Glomerular visceral epithelial cell (primary cell): ENCODE results near the gene MAX.
"Not testable (repeated sequence)": the region's sequence is repeated elsewhere in the genome, so short reads cannot be mapped to it uniquely, and the experiment has no call there.

ENCODE experiments used
- DNase-seq: peaks from one replicate; pipeline ENCODE4 v3.0.0-alpha.2; 2016; ENCODE audit errors: extremely low spot score

Gene MAX

GRCh38 chr14:65038966-65039365 lies 63.4 kb downstream of the MAX start:
- DNase-seq: no peak

DNA sequence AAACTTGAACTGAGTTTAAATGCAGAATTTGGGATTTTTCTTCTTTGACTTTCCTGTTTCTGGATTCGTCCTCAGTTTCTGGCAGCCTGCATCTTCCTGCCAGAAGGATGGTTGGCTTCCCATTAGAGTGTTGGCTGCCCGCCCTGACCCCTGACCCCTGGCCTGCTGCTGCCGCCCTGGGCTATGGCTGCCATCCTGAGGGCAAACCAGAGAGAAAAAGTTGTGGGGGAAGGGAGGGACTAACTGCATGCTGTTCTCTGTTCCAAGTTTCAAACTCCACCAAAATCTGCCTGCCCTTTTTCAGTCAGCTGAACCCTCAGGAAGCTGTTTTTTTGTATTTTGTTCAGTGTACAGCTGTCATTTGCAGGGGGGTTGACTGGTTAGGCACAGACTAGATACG lies 67.3 kb downstream of the MAX start:
- no peak for DNase-seq

DNA sequence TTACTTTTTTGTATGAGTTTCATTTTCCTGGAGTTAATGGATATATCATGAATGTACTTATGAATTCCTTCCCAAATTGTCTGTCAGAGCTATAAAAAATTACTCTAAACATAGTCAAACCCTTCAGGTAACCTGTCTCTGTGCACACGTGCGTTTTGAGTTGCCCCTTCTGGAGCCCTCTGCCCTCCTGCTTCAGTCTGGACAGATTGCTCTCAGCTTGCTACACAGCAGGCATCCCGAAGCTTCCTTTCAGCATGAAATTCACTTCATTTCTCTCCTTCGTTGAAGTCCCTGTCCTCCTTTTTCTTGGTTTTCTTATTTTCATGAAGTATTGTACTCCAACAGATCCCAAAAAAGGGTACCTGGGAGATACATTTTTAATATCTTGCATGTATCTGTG lies 68.3 kb downstream of the MAX start:
- no peak for DNase-seq

DNA sequence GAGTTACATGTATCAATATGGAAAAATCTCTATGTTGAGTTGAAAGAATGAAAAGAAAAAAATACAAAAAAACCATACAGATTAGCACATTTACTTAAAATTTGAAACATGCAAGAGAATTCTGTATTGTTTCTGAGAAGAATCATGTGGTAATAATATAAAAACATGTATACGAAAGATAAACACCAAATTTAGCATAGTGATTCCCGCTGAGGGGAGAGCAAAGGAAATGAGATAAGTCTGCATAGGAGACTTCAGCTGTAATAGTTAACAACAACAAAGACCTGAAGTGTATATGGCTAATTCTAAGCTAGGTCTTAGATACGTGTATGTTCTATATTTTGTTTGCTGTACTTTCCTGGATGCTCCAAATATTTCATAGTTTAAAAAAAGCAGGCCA lies 69.1 kb downstream of the MAX start:
- DNase-seq: no peak

- no peak for DNase-seq
Measured at GRCh38 chr14:65032319-65032718, 70.0 kb downstream of the MAX start.

DNA sequence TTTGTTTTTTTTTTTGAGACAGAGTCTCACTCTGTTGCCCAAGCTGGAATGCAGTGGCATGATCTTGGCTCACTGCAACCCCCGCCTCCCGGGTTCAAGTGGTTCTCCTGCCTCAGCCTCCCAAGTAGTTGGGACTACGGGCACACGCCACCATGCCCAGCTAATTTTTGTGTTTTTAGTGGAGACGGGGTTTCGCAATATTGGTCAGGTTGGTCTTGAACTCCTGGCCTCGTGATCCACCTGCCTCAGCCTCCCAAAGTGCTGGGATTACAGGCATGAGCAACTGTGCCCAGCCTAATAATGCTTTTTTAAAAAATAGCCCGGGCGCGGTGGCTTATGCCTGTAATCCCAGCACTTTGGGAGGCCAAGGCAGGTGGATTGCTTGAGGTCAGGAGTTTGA lies 71.0 kb downstream of the MAX start:
- not testable (repeated sequence) for DNase-seq

GRCh38 chr14:65028937-65029336 lies 73.4 kb downstream of the MAX start:
- DNase-seq: no peak

DNA sequence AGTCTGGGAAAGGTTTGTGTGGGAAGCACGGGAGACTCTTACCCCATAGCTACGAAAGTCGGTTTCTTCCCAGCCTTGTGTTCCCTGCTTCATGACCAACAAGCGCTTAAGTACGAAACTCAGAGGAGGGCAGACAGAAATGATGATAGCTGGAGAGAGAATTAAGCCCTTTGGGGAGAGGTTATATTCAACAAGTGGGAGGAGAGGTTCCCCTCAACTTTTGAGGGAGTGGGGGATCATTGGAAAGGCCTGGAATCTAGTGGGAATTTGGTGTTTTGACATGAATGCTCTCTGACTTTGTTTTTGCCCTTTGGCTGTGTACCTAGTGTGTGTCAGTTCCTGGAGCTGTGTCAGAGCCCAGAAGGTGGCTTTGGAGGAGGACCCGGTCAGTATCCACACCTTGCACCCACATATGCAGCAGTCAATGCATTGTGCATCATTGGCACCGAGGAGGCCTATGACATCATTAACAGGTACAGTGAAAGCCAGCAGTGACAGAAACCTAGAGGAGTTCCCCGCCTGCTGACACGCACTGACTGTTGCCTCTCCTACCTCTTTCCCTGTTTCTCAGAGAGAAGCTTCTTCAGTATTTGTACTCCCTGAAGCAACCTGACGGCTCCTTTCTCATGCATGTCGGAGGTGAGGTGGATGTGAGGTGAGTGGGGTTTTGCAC lies 75.1 kb downstream of the MAX start:
- no peak for DNase-seq

- no peak for DNase-seq
Measured at GRCh38 chr14:65026526-65026925, 75.8 kb downstream of the MAX start.

DNA sequence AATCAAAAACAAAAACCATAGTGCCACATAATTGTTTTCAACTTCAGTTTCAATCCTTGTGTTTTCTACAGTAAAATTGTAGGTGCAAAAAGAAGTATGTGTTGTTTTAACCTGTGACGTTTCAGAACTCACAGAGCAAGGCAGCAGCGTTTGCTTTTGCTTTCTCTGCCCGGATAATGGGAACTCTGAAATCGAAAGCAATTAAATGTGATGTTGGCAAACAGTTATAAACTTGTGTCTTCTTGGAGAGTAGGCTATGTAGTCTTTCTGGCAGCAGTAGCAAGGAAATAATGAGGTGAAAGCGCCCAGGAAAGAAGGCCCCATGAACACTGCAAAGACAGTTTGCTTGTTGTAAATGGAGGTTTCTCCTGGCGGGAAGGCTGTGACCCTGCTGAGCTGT lies 76.5 kb downstream of the MAX start:
- DNase-seq: no peak
